NB4 (cell line): ENCODE measurements around the gene SLC30A2.

Source experiments
- DNase-seq: peaks from one replicate; pipeline ENCODE4 v3.0.0; 2010; ENCODE audit warnings: low read depth
- H3K4me3 ChIP-seq: one replicate; pipeline ENCODE4 v1.5.1; 2011; ENCODE audit warnings: mild to moderate bottlenecking, low read depth, low read length, moderate library complexity
- CTCF ChIP-seq: IDR thresholded peaks from one replicate; pipeline ENCODE4 v1.5.1; 2012; ENCODE audit warnings: low read depth, low read length
- MAX ChIP-seq: IDR thresholded peaks from 2 replicates; pipeline ENCODE4 v1.6.1; 2011; ENCODE audit warnings: low read depth, low read length
- MYC ChIP-seq: IDR thresholded peaks from 2 replicates; pipeline ENCODE4 v1.6.1; 2011; ENCODE audit warnings: low read depth, low read length
- POLR2A ChIP-seq: IDR thresholded peaks from 2 replicates; pipeline ENCODE4 v1.6.1; 2011; ENCODE audit warnings: mild to moderate bottlenecking; ENCODE audit not compliant: insufficient read length; ENCODE audit errors: extremely low read depth

The SLC30A2 gene

GRCh38 chr1:25990702-25991395, 55.1 kb downstream of the SLC30A2 start:
- H3K4me3 ChIP-seq: peak overlapping the region; percentile 12
- TF ChIP-seq MAX (peak; percentile 43), CTCF (no peak), POLR2A (no peak), MYC (peak; percentile 53)

GRCh38 chr1:25990251-25990650, 55.7 kb downstream of the SLC30A2 start:
- DNase-seq: no peak
- no peak overlapping the region for H3K4me3 ChIP-seq

More at GRCh38 chr1:25990702-25991395, 55.1 kb downstream of the SLC30A2 start:
- DNase-seq: peak; percentile 75

GRCh38 chr1:25989440-25990234, 56.3 kb downstream of the SLC30A2 start:
- DNase-seq: peak; percentile 34
- no peak for TF ChIP-seq MYC
- no peak overlapping the region for H3K4me3 ChIP-seq

More at GRCh38 chr1:25990251-25990650, 55.7 kb downstream of the SLC30A2 start:
- no peak for TF ChIP-seq MAX
- no peak for TF ChIP-seq POLR2A
- TF ChIP-seq MYC: no peak
- no peak for TF ChIP-seq CTCF

- TF ChIP-seq POLR2A (no peak), MAX (no peak), MYC (no peak), CTCF (no peak)
- no peak overlapping the region for H3K4me3 ChIP-seq
- no peak for DNase-seq
Observed at GRCh38 chr1:25987951-25988350, 58.0 kb downstream of the SLC30A2 start.
